Iris pigment epithelial cell (primary cell): ENCODE results near the gene TRNT1.

ENCODE experiments used
- DNase-seq: peaks from one replicate; pipeline ENCODE4 v3.0.0-alpha.2; 2011; ENCODE audit warnings: low read depth

TRNT1 gene

DNA sequence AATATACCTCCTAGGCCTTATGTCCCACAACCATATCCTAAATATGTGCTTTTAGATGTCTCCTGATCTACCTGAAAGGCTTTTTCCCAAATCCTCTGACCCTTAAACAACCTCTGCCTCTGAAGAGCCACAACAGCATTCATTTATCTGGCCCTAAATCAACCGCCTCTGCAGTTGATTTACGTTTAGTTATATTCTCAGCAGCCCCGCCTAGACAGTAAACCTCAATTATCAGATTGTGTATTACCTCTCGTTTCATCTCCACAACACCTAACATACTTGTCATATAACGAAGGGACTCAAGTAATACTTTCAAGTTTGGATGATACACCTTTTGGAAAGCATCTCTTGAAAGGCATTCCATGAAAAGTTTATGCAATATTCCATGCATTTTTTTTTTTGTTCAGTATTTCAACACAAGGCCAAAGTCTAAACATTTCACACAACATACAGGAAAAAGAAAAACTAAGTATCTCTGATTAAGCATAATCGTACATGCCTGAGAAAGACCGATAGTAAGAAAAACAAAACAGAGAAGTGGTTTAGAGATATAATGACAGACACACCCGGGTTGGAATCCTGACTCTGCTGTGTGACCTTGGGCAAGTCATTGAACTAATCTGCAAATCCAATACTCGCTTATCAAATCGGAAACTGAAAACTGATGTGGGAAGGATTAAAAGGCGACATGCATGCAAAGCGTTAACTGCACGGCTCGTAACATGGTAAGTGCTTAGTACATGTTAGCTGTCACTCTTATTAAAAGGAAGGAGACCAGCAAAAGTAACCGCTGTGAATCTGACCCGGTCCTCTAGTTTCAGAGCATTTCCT, 52.0 kb downstream of the TRNT1 start:
- DNase-seq = no peak

GRCh38 chr3:3179407-3180094, 52.8 kb downstream of the TRNT1 start, which contains the start of gene CRBN:
Gene CRBN (minus strand): TSS chr3:3179691. CDS start chr3:3179687, 4 bp downstream.
- DNase-seq = peak; percentile 82

DNA sequence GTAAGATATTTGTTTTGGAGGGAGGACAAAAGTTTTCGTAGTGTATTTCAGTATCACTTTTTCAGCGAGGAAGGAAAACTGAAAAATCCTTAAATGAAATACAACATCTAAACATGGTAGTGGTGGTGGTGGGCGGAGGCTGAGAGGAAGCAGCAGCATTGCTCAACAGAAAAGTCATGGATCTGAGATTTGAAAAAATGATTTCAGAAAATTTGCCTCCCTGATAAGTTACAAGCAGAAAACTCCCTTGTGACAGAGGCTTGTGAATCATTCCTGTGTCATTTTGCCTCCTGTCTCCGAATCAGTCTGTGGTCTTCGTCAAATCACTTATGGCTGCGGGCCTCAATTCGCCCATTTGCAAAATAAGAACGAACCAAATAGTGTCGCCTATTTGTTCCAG, 53.7 kb downstream of the TRNT1 start:
- no peak for DNase-seq

- DNase-seq = no peak
Observed at GRCh38 chr3:3184876-3185275, 58.1 kb downstream of the TRNT1 start.

GRCh38 chr3:3189102-3189727, 62.5 kb downstream of the TRNT1 start:
- DNase-seq = peak; percentile 36

DNA sequence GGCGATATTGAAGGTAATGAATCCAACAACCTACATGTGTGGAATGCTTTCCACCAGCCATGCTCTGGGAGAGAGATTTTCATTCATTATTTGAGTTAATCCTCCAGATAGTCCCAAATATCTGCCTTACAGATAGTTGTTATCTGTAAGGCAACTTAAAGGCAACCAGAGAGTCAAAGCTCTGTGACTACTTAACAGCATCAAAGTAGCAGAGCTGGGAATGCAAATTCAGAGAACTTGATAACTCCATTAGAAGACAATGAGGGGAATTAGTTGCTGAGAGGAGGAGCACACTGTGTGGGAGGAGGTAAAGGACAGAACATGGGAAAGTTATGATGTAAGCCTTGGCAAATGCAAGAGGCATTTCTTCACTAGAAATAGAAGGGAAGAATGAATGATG, 63.2 kb downstream of the TRNT1 start:
- DNase-seq = no peak

DNA sequence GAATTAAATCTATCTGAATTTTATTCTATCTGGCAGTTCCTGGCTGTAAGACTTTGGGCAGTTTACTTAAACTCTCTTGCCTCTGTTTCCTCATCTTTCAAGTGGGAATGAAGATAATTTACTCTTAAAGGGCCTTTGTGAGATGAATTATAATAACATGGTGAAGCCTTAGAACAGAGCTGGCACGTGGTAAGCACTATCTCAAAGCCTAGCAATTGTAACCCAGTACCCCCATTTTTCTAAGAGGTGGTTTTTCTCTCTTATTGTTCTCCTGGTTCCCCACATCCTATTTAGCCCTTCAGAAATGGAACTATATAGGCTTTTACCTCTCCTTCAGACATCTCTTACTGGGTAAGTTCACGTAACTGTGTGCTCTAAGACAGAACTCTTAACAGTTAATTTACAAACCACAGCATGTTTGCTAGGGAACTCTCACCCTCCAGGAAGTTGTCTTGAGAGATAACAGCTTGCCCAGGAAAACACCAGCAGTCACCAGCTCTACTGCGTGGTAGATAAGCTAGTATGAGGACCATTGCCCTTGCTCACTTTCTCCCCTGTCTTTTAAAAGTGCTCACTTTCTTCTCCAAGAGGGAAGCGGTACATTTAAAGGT, 65.0 kb downstream of the TRNT1 start:
- peak; percentile 13 for DNase-seq

GRCh38 chr3:3192286-3192675, 65.5 kb downstream of the TRNT1 start:
- DNase-seq = no peak

DNA sequence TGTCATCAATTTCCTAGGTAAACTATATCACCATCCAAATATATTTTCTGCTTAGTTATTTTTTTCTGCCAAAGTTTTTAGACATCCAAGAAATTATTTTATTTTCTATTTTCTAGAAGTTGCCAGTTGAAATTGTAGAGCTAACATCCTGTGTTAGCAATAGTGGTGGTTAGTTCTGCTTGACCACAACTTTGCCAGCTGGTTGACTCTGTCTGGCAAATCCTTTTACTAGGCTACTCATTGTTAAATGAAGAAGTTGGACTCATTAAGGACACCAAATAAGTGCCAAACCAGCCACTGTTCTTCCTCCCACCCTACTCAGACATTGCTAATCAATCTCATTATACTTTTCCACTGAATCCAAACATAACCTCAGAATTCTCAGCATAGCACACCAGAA, 68.1 kb downstream of the TRNT1 start:
- no peak for DNase-seq

DNA sequence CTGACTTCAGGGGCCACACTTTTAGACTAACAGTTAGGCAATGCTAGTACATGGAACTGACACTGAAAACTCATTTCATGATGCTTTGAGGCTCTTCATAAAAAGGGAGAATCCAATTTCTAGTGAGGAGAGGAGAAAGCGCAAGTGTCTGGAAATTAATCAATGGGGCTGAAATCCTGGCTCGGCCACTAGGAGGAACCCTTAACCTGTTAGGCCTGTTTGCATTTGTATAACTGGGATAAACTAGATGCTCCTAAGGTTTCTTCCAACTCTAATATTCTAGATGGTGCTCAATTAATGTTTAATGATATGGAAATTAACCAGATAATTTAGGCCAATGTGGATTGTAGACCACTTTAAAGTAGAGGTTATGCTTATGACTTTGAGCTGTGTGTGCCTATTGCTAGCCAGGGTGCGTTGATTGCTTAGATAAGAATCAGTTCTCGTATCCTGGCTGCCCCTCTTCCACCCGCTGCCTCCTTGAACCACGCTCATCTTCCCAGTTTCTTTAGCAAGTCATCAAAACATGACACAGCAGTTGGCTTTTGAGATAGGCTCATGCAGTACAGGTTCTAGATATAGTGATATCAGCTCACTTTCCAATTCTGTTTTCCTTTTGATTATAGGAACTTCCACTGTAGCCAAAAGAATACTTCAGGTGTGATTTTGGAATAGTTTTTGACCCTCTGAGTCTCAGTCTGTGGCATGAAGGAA, 69.6 kb downstream of the TRNT1 start:
- DNase-seq = peak; percentile 21
